Right lung (tissue), 10 donors: ENCODE results near the gene GLUD1. TPM values are rescaled to one million over a fixed set of nuclear protein-coding genes. Genes with fewer than 3 reads are reported as not detected.
"Not testable (repeated sequence)": the region's sequence is repeated elsewhere in the genome, so short reads cannot be mapped to it uniquely, and the experiment has no call there.

ENCODE experiments used
- DNase-seq, 2 donors: peaks; one replicate each; pipeline ENCODE4 v3.0.0-alpha.2; 2013
- long read RNA-seq, 8 donors: transcript quantifications; one replicate each; lab custom pipeline, GENCODE V29; 2026
- polyA plus RNA-seq, 5 donors: library from polyadenylated mRNA; unstranded; fragments of 120-200 nt; gene quantifications; one replicate each; pipeline versions ENCODE4 v1.2.1 to v1.2.3, GENCODE V29; 2013; ENCODE audit warnings: inconsistent platforms in 1 of 5, low replicate concordance in 1 of 5; ENCODE audit not compliant: insufficient read length in 5 of 5, insufficient read depth in 1 of 5

Gene GLUD1
- polyA plus RNA-seq: 10 to 100 TPM; 82.4 to 97.7 (median 89.7) TPM
- long read RNA-seq, donor 1, transcript GLUD1-201 (13 exons, 3,039 nt): major isoform, 17 of 160 reads
- long read RNA-seq, donor 1, partial matches to known transcripts: 140 of 160 reads
- long read RNA-seq, donor 1, other reads (novel, unspliced or antisense): 0 of 160 reads
- long read RNA-seq, donor 2, transcript GLUD1-201 (13 exons, 3,039 nt): major isoform, 15 of 31 reads
- long read RNA-seq, donor 2, partial matches to known transcripts: 16 of 31 reads
- long read RNA-seq, donor 2, other reads (novel, unspliced or antisense): 0 of 31 reads
- long read RNA-seq, donor 3, transcript GLUD1-201 (13 exons, 3,039 nt): major isoform, 18 of 31 reads
- long read RNA-seq, donor 3, partial matches to known transcripts: 13 of 31 reads
- long read RNA-seq, donor 3, other reads (novel, unspliced or antisense): 0 of 31 reads
- long read RNA-seq, donor 4, transcript GLUD1-201 (13 exons, 3,039 nt): major isoform, 8 of 81 reads
- long read RNA-seq, donor 4, partial matches to known transcripts: 73 of 81 reads
- long read RNA-seq, donor 4, other reads (novel, unspliced or antisense): 0 of 81 reads
- long read RNA-seq, donor 5, transcript GLUD1-201 (13 exons, 3,039 nt): major isoform, 16 of 176 reads
- long read RNA-seq, donor 5, partial matches to known transcripts: 158 of 176 reads
- long read RNA-seq, donor 5, other reads (novel, unspliced or antisense): 0 of 176 reads
- long read RNA-seq, donor 6, transcript GLUD1-201 (13 exons, 3,039 nt): major isoform, 26 of 47 reads
- long read RNA-seq, donor 6, partial matches to known transcripts: 20 of 47 reads
- long read RNA-seq, donor 6, other reads (novel, unspliced or antisense): 0 of 47 reads
- long read RNA-seq, donor 7, transcript GLUD1-201 (13 exons, 3,039 nt): major isoform, 20 of 59 reads
- long read RNA-seq, donor 7, partial matches to known transcripts: 39 of 59 reads
- long read RNA-seq, donor 7, other reads (novel, unspliced or antisense): 0 of 59 reads
- long read RNA-seq, donor 8, transcript GLUD1-201 (13 exons, 3,039 nt): major isoform, 9 of 15 reads
- long read RNA-seq, donor 8, partial matches to known transcripts: 6 of 15 reads
- long read RNA-seq, donor 8, other reads (novel, unspliced or antisense): 0 of 15 reads

DNA sequence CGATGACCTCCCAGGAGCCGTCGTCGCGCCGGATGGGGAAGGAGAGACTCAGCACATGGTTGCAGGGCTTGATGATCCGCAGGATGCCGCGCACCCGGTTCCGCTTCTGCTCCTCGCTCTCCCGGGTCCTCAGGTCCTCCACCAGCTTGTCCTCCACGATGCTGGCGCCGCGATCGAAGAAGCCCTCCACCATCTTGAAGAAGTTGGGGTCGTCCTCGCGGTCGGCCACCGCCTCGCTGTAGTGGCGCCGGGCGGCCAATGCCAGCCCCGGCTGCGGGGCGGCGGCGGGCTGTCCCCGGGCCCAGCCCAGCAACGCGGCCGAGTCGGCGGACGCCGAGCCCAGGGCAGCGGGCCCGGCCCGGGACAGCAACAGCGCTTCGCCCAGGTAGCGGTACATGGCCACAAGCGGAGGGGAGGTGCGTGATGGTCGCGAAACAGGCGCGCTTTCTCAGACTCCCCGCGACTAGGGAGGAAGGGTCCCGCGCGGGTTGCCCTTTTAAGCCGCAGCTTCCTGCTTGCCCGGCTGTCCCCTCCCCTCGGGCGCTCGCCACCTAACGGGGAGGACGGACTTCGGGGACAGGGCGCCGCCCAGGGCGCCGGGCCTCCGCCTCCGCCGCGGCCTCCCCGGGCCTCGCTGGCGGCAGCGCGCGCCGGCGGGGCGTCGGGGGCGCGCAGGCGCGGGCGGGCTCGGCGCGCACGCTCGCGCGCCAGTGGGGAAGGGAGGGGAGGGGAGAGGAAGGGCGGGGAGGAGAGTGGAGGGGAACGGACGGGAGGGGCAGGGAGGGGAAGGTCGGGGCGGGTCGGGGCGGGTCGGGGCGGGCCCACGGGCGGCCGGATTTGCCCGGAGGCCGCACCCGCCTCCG is at the start of gene GLUD1, which contains the start of gene SHLD2:
GLUD1 (minus strand) TSS at position 471 of the 863 bp plus-strand sequence; CDS start at position 397, 74 bp downstream.
SHLD2 (plus strand) TSS at position 834 of the 863 bp plus-strand sequence. CDS start 56,149 bp downstream, outside the sequence.
- DNase-seq: peak; percentile 91 to 92

DNA sequence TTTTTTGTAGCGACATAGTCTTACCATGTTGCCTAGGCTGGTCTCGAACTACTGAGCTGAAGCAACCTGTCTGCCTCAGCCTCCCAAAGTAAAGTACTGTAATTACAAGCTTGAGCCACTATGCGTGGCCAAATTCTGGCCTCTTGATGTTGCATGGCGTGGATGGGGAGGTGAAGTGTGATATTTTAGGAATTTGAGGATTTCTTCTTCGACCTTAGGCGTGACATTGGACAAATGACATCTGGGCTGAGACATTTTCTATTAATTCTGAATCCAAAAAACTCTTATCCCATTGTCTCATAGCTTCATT is 48.4 kb upstream of the GLUD1 start:
- peak in 1 of 2 donors; percentile 1 for DNase-seq

DNA sequence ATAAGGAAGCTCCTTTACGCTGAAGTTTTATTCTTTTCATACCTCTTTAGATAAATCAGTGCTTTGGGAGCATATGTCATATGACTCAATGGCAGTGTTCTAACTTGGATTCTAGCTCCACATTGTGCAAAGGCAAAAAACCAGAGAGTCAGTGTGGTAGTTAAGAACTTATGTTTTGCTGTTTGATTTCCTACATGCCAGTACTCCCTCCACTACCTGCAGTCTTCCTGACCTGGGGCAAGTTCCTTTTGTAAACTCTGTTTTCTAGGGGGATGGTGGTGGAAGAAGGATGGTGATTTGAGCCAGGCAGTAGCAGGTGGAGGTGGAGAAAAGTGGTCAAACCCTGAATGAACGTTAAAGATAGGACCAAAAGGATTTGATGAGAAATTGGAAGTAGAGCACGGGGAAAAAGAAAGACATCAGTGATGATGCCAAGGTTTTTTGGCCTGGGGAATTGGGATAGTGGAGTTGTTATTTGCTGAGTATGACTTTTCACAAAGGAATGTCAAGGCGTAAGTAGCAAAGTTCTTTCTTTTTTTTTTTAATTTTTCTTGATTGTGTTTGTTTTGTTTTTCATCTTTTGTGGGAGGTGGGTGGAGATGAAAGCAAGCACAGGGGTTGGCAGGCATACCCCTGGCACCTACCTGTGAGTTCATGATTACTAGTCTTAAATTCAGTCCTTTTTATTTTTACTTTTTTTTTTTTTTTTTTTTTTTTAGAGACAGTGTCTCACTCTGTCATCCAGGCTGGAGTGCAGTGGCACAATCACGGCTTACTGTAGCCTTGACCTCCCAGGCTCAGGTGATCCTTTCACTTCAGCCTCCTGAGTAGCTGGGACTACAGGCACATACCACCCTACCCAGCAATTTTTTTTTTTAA is 47.8 kb upstream of the GLUD1 start:
- peak; percentile 12 to 13 for DNase-seq

DNA sequence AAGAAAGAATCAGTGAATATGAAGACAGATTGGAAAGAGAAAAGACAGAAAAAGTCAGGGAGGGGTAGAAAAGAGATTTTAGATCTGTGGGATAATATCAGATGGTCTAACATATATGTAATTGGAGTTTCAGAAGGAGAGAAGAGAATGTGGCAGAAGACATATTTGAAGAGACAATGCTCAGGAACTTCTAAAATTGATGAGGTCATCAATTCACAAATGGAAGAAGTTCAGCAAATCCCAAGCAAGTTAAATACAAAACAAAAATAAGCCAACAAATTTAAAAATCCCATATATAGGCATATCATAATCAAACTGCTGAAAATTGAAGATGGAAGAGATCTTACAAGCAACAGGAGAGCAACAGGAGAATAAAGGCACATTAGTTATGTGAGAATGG is 42.8 kb upstream of the GLUD1 start:
- DNase-seq: not testable (repeated sequence)

DNA sequence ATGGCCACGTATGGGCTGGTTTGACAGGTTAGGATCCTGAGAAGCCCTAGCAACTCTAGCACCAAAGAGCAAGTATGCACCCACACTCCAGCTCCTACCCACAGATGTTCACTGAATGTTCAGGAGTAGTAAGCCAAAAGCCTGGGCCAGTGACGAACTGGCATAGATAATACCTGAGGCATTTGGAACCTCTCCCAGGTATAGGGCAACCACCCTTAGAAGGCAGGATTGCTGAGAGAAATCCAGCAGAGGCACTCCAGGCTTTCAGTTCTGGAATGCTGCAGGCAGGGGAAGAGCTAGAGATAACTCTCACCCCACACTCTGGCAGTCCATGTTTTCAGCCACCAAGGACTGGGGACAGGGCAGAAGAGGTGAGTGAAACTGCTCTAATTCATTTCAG is 39.8 kb upstream of the GLUD1 start:
- not testable (repeated sequence) for DNase-seq

DNA sequence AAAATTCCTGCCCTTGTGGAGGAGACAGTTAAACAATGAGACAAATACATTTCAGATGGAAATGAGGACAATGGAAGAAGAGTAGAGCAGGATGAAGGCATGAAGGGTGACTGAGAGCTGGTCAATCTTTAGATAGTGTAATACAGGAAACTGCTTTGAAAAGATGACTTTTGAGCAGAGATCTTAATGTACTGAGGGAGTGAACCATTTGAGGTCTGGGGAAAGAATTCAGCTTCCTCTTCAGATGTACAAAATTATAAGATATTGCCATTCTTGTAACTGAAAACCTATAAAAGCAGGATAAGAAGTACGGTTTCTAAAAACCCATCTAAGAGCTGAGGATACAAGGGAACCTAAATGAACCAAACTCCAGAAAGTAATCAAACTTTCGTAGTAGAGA is 39.3 kb upstream of the GLUD1 start:
- DNase-seq: not testable (repeated sequence)

DNA sequence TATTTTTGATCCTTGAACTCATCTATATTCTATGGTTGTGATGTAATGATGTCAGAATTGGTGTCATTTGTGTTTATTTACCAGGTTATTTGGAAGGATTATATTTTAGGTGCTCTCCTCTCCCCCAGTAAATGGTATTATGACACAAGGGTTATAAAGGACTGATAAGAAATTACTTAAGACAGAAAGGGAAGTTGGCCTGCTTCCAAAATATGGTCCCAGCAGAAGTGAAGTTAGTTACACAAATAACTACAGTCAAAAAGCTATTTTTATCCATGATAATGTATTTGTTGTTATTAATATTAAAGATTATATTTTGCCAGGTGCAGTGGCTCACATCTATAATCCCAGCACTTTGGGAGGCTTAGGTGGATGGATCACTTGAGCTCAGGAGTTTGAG is 37.5 kb upstream of the GLUD1 start:
- peak in 1 of 2 donors; percentile 3 for DNase-seq

DNA sequence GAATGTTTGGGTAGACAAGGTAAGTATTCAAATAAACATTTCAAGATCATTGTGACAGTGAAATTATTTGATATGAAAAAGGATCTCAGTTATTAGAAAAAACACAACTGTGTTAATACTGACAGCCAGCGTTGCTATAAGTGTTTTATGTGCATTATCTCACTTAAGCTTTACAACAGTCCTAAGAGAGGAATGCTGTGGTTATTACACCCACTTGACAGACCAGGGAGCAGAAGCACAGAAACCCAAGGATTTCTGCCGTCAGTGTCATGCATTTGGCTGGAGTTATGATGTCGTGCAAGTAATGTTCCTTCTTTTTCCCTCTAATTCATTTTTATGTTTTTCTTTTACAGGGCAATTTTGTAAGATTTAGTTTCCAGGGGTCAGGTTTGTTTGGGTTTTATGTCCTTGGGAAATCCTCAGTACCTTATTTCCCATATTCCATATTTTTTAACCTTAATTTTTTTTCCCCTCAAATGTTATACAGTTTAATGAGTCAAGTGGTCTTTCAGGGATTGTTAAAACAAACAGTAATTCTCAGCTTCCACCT is 33.0 kb upstream of the GLUD1 start:
- not testable (repeated sequence) for DNase-seq

DNA sequence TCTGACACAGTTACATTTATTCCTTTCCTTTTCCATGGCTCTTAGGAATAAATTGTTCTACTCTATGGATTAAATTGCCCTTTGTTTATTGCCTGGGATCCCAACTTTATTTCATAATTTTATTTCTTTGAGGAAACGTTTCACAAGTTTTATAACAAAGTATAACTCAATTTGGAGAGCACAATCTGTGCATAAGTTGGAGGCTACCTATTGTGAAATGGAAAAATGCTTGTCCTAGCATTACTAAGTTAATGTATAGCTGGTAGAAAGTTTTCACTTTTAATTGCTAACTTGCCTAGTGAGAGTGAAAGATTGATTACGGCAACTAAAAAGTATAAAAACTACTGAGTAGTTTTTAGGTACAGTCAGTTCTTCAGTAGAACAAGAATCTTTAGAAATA is 32.4 kb upstream of the GLUD1 start:
- not testable (repeated sequence) for DNase-seq

DNA sequence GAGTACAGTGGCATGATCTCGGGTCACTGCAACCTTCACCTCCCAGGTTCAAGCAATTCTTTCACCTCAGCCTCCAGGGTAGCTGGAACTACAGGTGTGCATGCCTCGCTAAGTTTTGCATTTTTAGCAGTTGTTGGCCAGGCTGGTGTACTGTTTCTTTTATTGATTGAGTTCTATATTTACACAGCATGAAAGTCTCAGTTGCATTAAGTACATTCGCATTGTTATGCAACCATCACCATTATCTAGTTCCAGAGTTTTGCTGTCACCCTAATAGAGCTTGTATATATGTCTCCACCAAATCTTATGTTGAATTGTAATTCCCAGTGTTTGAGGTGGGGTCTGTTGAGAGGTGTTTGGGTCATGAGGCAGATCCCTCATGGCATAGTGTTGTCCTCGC is 28.7 kb upstream of the GLUD1 start:
- not testable (repeated sequence) for DNase-seq

DNA sequence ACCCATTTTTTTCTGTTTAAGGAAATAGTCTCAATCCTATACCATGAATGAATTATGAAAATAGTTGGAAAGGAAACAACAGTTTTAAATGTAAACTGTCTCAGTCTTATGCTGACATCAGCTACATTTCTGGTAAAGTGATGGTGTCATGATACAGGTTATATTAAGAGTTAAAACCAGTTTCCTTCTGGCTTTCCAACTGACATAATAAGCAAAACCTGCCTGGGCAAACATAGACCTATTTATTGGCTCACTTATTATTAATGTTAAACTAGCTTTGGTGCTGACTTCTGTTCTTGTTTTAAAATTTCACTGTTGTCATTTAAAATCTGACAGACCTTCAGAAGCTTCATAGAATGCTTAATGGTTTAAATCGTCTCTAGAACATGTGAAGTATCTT is 24.4 kb upstream of the GLUD1 start:
- not testable (repeated sequence) for DNase-seq

DNA sequence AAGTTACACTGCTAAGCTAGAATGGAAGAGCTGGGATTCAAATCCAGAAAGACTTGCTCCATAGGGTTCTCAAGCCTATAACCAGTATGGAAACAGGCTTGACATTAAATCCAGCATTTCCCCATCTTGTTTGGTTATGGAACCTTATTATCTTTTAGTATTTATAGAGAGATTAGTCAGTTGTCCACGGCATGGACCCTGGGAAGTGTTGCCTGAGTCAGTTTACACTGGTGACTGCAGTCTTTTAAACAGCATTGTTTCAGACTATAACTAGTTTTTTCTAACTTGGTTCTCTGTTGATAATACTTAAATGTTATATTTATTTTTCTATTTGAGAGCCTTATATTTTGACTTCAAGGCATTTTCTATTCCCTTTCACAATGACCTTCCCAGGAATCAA is 23.5 kb upstream of the GLUD1 start:
- DNase-seq: not testable (repeated sequence)

DNA sequence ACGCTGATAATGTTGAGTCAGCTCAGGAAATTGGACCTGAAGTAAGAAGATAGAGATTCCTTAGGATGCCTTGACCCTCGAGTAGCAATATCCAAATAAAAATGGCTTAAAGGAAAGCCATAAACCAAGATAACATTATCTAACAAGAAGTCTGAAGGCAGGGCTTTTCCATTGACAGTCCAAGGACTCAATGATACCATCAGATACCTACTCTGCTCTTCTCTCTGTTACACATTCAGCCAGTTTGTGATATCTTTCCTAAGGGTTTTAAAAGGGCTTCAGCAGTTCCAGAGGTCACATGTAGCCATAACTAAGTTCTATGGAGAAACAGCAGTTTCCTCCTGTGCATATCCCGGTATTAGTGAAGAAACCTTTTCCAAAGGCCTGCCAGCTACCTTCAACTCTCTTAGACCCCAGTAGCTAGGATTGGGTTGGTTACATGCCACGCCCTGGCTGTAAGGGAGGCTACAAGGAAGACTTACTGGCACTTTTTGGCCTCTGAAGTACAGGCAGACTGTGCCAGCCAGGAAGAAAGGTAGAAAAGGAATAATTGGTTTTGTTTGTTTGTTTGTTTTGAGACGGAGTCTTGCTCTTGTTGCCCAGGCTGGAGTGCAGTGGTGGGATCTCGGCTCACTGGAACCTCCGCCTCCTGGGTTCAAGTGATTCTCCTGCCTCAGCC is 10.9 kb upstream of the GLUD1 start:
- DNase-seq: no peak

DNA sequence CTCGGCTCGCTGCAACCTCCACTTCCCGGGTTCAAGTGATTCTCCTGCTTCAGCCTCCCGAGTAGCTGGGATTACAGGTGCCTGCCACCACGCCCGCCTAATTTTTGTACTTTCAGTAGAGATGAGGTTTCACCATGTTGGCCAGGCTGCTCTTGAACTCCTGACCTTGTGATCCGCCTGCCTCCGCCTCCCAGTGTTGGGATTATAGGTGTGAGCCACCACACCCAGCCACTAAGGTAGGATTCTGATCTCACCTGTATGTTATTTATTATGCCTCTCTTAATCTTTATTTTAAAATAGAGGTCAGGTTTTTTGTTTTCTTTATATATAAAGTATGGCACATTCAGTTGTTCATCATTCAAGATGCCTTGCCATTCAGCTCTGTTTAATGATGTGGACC is 10.1 kb upstream of the GLUD1 start:
- DNase-seq: not testable (repeated sequence)

DNA sequence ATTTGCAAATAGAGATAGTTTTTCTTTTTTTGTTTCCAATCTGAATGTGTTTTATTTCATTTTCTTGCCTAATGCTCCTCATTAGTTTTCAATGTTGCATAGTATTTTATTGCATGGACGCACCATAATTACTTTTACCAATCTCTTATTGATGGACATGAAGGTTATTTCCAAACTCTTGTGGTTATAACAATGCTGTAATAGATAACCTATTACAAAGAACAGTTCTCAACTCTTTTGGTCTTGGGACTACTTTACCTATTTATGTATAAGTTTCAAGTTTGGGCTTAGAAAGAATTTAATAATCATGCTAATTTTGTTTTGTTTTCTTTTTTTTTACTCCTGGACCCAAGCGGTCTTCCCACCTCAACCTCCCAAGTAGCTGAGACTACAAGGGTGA is 7.4 kb upstream of the GLUD1 start:
- DNase-seq: no peak

DNA sequence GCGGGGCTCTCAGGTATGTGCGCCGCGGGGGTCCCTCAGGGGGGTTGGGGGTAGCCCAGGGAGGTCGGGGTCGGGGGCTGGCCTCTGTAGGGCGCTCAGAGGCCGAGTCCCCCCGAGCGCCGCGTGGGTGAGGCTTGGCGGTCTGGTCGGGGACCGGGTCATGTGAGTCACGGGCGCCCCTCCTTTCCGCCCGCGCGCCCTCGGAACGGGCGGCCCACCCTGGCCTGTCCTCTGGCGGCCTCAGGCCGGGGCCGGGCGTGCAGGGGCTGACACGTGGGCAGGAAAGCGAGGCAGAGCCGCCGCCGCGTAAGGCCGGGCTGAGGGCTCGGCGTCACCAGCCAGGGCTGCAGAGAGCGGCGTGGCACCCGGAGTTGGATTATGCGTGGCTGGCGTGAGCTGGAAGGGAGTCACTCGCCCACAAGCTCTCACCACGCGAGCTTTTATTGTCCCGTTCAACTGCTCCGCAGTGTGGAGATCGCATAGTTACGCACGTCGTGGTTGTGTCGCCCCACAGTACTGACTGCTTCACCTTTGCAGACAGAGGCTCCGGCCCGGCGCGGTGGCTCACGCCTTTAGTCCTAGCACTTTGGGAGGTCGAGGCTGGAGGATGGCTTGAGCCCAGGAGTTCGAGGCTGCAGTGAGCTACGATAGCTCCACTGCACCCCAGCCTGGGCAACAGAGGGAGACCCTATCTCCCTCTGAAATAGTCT is 748 bp upstream of the GLUD1 start:
- DNase-seq: peak; percentile 75 to 84

DNA sequence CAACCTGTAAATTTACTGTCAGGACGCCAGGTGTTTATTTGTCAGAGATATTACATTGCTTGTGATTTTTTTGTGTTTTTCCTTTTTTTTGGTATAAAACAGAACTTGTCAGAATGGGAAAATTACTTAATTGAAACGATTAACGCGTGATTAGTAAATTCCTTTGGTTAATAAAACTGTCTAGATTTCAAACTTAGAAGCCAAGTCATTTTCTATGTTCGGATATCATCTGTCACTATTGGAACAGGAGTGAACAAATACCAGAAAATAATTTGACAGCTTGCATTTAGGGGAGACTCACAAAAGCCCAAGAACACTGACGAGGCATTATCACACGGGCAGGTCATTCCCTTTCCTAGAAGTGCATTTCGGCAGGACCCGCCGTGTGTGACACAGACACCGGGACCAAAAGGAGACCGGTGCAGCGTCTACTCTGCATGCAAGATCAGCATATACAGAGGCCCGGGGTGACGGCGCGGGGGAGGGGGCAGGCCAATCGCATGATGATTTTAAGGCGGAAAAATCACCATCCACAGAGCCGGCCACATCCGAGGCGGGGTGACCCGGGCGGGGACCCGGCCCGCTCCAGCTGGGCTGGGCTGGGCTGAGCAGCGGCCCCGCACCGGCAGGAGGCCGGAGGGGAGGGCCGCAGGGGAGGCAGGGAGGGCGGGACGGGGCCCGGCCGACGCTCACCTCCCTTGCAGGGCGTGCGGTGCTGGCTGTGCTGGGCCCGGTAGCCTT is 841 bp downstream of the GLUD1 start:
- peak; percentile 55 to 59 for DNase-seq
